Esophagus squamous epithelium (tissue), 5 donors: ENCODE data around the gene EZH2. TPM values are rescaled to one million over a fixed set of nuclear protein-coding genes. Genes with fewer than 3 reads are reported as not detected.

ENCODE experiments used
- DNase-seq: peaks from one replicate; lab custom pipeline; 2025; lab: John Stamatoyannopoulos, UW
- H3K27ac ChIP-seq, 4 donors: fragments of 200-600 bp; sonication (generic); one replicate each; pipeline ENCODE4 v1.5.1; 2016 to 2019; ENCODE audit warnings: mild to moderate bottlenecking in 1 of 4
- H3K27me3 ChIP-seq, 4 donors: fragments of 200-600 bp; sonication (generic); 1 replicate in 3 of 4; 2 replicates in 1 of 4; pipeline versions ENCODE4 v1.5.1 to v1.6.0; 2017 to 2021; ENCODE audit warnings: antibody characterized with exemption in 1 of 4
- H3K36me3 ChIP-seq, 3 donors: fragments of 200-600 bp; sonication (generic); one replicate each; pipeline ENCODE4 v1.5.1; 2016 to 2019
- H3K4me1 ChIP-seq, 3 donors: fragments of 200-600 bp; sonication (generic); one replicate each; pipeline ENCODE4 v1.5.1; 2017 to 2019
- H3K4me3 ChIP-seq, 4 donors: fragments of 200-600 bp; sonication (generic); 1 replicate in 3 of 4; 2 replicates in 1 of 4; pipeline ENCODE4 v1.5.1; 2016 to 2019; ENCODE audit warnings: mild to moderate bottlenecking in 2 of 4, moderate library complexity in 1 of 4
- H3K9me3 ChIP-seq, 3 donors: fragments of 200-600 bp; sonication (generic); one replicate each; pipeline ENCODE4 v1.5.1; 2016 to 2019
- CTCF ChIP-seq, 6 experiments: fragments of 450-650 bp in 4 of 6; fragments of 200-600 bp in 2 of 6; sonication (generic) in 2 of 6; IDR thresholded peaks; one replicate each; pipeline ENCODE4 v1.5.1; 2016 to 2019; ENCODE audit warnings: antibody characterized with exemption in 6 of 6, mild to moderate bottlenecking in 4 of 6, moderate library complexity in 4 of 6
- POLR2A ChIP-seq, 4 donors: fragments of 450-650 bp; IDR thresholded peaks; one replicate each; pipeline ENCODE4 v1.6.1; 2017; ENCODE audit warnings: antibody characterized with exemption in 4 of 4, mild to moderate bottlenecking in 4 of 4, moderate library complexity in 3 of 4
- WGBS, 2 donors: methylation state at CpG; one replicate each; pipeline ENCODE4 v1.1.5; 2018; 5-methylcytosine and 5-hydroxymethylcytosine counted together
- intact Hi-C: fragments of 100-400 bp; cut with DNase I; formaldehyde crosslinking; loops from one replicate; pipeline ENCODE4 v1.15.0; 2022
- total RNA-seq, 4 donors: library from RNA; depleted of rRNA; stranded (reverse); fragments of >200 nt; gene quantifications; one replicate each; pipeline ENCODE4 v1.1.0, GENCODE V29; 2016
- donor health status: DM: yes; HTN: yes; CAD: no.

EZH2 gene
- total RNA-seq, 4 donors from 2014 or later, result 6.2 to 22.3 (median 12.7) TPM

- Histone ChIP-seq H3K27me3 (no peaks in the 10 kb centered on the region), H3K27ac (peak overlapping the region in 1 of 4 donors; percentile 96), H3K36me3 (no peaks in the 10 kb centered on the region), H3K4me1 (peaks cover 5 to 25% (median 9%) of the 10 kb centered on the region in 3 donors), H3K9me3 (no peaks in the 10 kb centered on the region), H3K4me3 (peak overlapping the region in 3 of 4 donors; percentile 76 to 98 (median 84))
- no peak for TF ChIP-seq POLR2A (IDR thresholded peaks at IDR 0.05)
- no peak for TF ChIP-seq CTCF (IDR thresholded peaks at IDR 0.05)
- DNase-seq, result no peak
- WGBS, 2 donors, result 20 to 31% methylated on average over 5 of the region's 5 CpGs
- intact Hi-C loops, result no loop called here
Observed at GRCh38 chr7:148882192-148882591, 1.9 kb downstream of the EZH2 start.

- H3K27me3 ChIP-seq, result no peaks in the 10 kb centered on the region
- intact Hi-C loops, result no loop called here
- H3K4me3 ChIP-seq, result no peak overlapping the region
- no peaks in the 10 kb centered on the region for H3K9me3 ChIP-seq
- peaks cover 0 to 24% (median 6%) of the 10 kb centered on the region in 3 donors for H3K4me1 ChIP-seq
- H3K36me3 ChIP-seq, result no peaks in the 10 kb centered on the region
- whole genome bisulfite sequencing, 2 donors, result 87 to 88% methylated on average over 2 of the region's 2 CpGs
- no peak for DNase-seq
- H3K27ac ChIP-seq, result no peak overlapping the region
- no peak for TF ChIP-seq POLR2A (IDR thresholded peaks at IDR 0.05)
- TF ChIP-seq CTCF (IDR thresholded peaks at IDR 0.05), result no peak
Observed at GRCh38 chr7:148878317-148878716, 5.8 kb downstream of the EZH2 start.

GRCh38 chr7:148877517-148877916, 6.6 kb downstream of the EZH2 start:
- Histone ChIP-seq H3K27ac (no peak overlapping the region), H3K4me1 (peaks cover 0 to 17% (median 5%) of the 10 kb centered on the region in 3 donors), H3K36me3 (no peaks in the 10 kb centered on the region), H3K4me3 (no peak overlapping the region), H3K27me3 (no peaks in the 10 kb centered on the region), H3K9me3 (no peaks in the 10 kb centered on the region)
- intact Hi-C loops, result no loop called here
- 81 to 93% methylated on average over 1 of the region's 1 CpG for WGBS, 2 donors
- TF ChIP-seq CTCF (IDR thresholded peaks at IDR 0.05), result no peak
- no peak for TF ChIP-seq POLR2A (IDR thresholded peaks at IDR 0.05)
- no peak for DNase-seq

- H3K27me3 ChIP-seq, result no peaks in the 10 kb centered on the region
- H3K4me3 ChIP-seq, result no peak overlapping the region
- intact Hi-C loops, result no loop called here
- H3K9me3 ChIP-seq, result peaks cover 0 to 11% (median 3%) of the 10 kb centered on the region in 3 donors
- H3K27ac ChIP-seq, result no peak overlapping the region
- H3K4me1 ChIP-seq, result peaks cover 0 to 6% (median 0%) of the 10 kb centered on the region in 3 donors
- no peak for DNase-seq
- no peaks in the 10 kb centered on the region for H3K36me3 ChIP-seq
- TF ChIP-seq POLR2A (IDR thresholded peaks at IDR 0.05), result no peak
Observed at GRCh38 chr7:148872188-148872587, 11.9 kb downstream of the EZH2 start.

GRCh38 chr7:148871551-148871950, 12.5 kb downstream of the EZH2 start:
- no peak for DNase-seq
- TF ChIP-seq POLR2A (IDR thresholded peaks at IDR 0.05), result no peak
- no peak for TF ChIP-seq CTCF (IDR thresholded peaks at IDR 0.05)
- Histone ChIP-seq H3K27ac (no peak overlapping the region), H3K27me3 (no peaks in the 10 kb centered on the region), H3K9me3 (peaks cover 0 to 13% (median 3%) of the 10 kb centered on the region in 3 donors), H3K4me3 (no peak overlapping the region), H3K36me3 (no peaks in the 10 kb centered on the region), H3K4me1 (peaks cover 0 to 6% (median 0%) of the 10 kb centered on the region in 3 donors)
- intact Hi-C loops, result no loop called here
- 93 to 96% methylated on average over 5 of the region's 5 CpGs for WGBS, 2 donors

GRCh38 chr7:148871030-148871429, 13.1 kb downstream of the EZH2 start:
- WGBS, 2 donors, result 85 to 91% methylated on average over 3 of the region's 3 CpGs
- H3K27ac ChIP-seq, result no peak overlapping the region
- no peak for DNase-seq
- no peak overlapping the region for H3K4me3 ChIP-seq
- no peak for TF ChIP-seq POLR2A (IDR thresholded peaks at IDR 0.05)
- TF ChIP-seq CTCF (IDR thresholded peaks at IDR 0.05), result no peak
- H3K27me3 ChIP-seq, result no peaks in the 10 kb centered on the region
- intact Hi-C loops, result no loop called here
- peaks cover 0 to 13% (median 3%) of the 10 kb centered on the region in 3 donors for H3K9me3 ChIP-seq
- peaks cover 0 to 6% (median 0%) of the 10 kb centered on the region in 3 donors for H3K4me1 ChIP-seq
- H3K36me3 ChIP-seq, result no peaks in the 10 kb centered on the region
